Measurements from ENCODE around the gene MCM10. TPM values are rescaled to one million over a fixed set of nuclear protein-coding genes. Genes with fewer than 3 reads are reported as not detected.

The MCM10 gene
- total and polyA plus RNA-seq, 12 donors: 0.07 to 3.8 (median 0.25) TPM; not detected in 3

DNA sequence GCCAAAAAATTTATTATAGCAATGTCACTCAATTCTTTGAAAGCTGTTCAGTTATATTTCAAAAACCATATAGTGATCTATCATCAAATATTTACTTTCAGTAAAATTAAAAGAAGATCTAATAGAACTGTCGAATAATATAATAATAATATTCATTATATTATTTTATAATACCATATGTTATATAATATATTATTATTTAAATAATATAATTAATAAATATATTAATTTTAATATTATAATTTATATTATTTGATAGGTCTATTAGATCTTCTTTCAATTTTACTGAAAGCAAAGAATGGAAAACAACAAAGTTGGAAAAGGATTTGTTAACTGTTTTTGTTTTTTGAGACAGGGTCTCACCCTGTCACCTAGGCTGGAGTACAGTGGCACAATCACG is 95.3 kb downstream of the MCM10 start:
- ATAC-seq (no peak), DNase-seq (no peak)
- H3K27me3 ChIP-seq: no peaks in the 10 kb centered on the region
- intact Hi-C loops (cut with DNase I): no loop called here
- TF ChIP-seq, protein P1, sequence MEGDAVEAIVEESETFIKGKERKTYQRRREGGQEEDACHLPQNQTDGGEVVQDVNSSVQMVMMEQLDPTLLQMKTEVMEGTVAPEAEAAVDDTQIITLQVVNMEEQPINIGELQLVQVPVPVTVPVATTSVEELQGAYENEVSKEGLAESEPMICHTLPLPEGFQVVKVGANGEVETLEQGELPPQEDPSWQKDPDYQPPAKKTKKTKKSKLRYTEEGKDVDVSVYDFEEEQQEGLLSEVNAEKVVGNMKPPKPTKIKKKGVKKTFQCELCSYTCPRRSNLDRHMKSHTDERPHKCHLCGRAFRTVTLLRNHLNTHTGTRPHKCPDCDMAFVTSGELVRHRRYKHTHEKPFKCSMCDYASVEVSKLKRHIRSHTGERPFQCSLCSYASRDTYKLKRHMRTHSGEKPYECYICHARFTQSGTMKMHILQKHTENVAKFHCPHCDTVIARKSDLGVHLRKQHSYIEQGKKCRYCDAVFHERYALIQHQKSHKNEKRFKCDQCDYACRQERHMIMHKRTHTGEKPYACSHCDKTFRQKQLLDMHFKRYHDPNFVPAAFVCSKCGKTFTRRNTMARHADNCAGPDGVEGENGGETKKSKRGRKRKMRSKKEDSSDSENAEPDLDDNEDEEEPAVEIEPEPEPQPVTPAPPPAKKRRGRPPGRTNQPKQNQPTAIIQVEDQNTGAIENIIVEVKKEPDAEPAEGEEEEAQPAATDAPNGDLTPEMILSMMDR (IDR thresholded peaks at IDR 0.05): no peak
- no peaks in the 10 kb centered on the region for H3K36me3 ChIP-seq
- H3K4me1 ChIP-seq: no peaks in the 10 kb centered on the region
- no peak overlapping the region for H3K4me3 ChIP-seq
- no peak overlapping the region for H3K27ac ChIP-seq
- no peaks in the 10 kb centered on the region for H3K9me3 ChIP-seq
- 86% methylated on average over 2 of the region's 2 CpGs for WGBS, 2 donors

DNA sequence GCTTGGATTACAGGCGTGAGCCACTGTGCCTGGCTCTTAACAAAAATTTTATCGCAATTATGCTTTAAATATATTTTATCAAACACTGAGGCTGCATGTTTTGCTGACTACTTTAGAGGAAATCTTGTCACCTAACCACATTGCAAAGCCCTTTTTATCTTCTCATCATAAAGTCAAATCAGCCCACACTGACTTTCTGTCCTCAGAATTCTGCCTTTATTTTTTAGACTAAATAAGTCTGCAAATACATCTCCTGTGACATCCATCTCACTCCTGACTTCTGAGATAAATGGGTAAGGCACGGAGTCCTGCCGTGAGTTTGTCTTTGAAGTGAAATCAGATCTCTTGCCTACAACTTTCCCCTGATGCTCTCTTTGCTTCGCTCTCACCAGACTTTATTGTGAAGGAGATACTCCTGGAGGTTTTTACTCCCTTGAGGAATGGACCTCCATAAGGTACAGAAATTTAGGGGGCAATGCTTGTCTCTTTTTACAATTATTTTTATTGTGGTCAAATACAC is 96.3 kb downstream of the MCM10 start:
- no peak for DNase-seq
- no peak for ATAC-seq
- Histone ChIP-seq H3K9me3 (no peaks in the 10 kb centered on the region), H3K4me3 (no peak overlapping the region), H3K36me3 (no peaks in the 10 kb centered on the region), H3K4me1 (no peaks in the 10 kb centered on the region), H3K27me3 (no peaks in the 10 kb centered on the region), H3K27ac (no peak overlapping the region)
- 62 to 74% methylated on average over 5 of the region's 5 CpGs for WGBS, 2 donors
- TF ChIP-seq, protein P1 (IDR thresholded peaks at IDR 0.05): no peak
- intact Hi-C loops (cut with DNase I): no loop called here

Other genes starting within 250 kb of the MCM10 start
- gene CCDC3, start 159.8 kb upstream of the MCM10 start, total RNA-seq: 10 to 100 TPM in 1 of 10 donors, 1 to 10 TPM in 9; 2.6 to 14.3 (median 7.2) TPM
- gene CCDC3, start 159.8 kb upstream of the MCM10 start, polyA plus RNA-seq: 1 to 10 TPM; 5.2 to 5.5 TPM
- 100 to 1,000 TPM; 111 to 218 (median 133) TPM for gene OPTN, start 61.4 kb upstream of the MCM10 start, total RNA-seq
- gene OPTN, start 61.4 kb upstream of the MCM10 start, polyA plus RNA-seq: 10 to 100 TPM; 59.0 to 95.5 TPM
- gene UCMA, start 72.8 kb downstream of the MCM10 start, total RNA-seq: not detected
- not detected for gene UCMA, start 72.8 kb downstream of the MCM10 start, polyA plus RNA-seq
- 100 to 1,000 TPM in 9 of 10 donors, 10 to 100 TPM in 1; 97.3 to 188 (median 162) TPM for gene PHYH, start 138.5 kb downstream of the MCM10 start, total RNA-seq
- 10 to 100 TPM; 51.1 to 56.7 TPM for gene PHYH, start 138.5 kb downstream of the MCM10 start, polyA plus RNA-seq
- 10 to 100 TPM; 26.7 to 38.9 (median 30.4) TPM for gene SEPHS1, start 186.7 kb downstream of the MCM10 start, total RNA-seq
- gene SEPHS1, start 186.7 kb downstream of the MCM10 start, polyA plus RNA-seq: 10 to 100 TPM; 17.6 to 23.2 TPM